NCI-H146 (cell line): ENCODE results near the gene CFAP299.
"Not testable (repeated sequence)": the region's sequence is repeated elsewhere in the genome, so short reads cannot be mapped to it uniquely, and the experiment has no call there.

ENCODE experiments used
- DNase-seq: peaks from one replicate; lab custom pipeline; 2025; lab: John Stamatoyannopoulos, UW

Gene CFAP299

DNA sequence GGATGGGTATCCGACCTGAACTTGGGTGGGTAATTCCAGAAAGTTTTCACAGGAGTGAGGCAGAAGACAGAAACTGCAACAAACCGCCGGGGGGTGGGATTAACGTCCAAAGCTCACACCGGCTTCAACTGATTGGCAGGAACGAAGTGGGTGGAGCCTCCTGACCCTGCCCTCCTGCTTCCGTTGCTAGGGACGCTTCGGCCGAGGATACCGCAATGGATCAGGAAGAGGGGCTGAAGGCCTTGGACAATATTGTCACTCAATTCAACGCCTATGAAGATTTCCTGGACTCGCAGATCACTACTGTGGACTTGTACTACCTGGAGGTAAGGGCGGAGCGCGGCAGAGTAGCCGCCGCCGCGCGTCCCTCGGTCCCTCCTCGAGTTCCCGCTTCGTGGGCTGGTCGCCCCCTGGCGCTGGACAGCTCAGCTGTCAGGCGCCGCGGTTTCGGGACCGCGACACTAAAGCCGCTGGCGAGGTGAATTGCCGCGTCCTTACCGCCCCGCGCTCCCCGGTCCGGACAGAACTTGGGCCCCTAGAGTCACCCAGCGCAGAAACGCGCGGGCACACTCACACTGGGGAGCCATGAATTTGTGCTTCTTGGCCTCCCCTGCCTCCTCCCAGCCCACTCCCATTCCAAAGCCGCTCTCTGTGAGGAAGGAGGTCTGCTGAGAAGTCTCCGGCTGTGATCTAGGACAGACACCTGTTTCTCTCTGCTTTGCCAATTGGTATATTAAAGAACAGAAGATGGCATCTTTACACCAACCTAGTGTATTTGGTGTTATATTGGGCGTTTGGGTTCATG, at the start of gene CFAP299:
CFAP299 (plus strand) TSS at position 177 of the 805 bp plus-strand sequence.
- peak; percentile 92 for DNase-seq

DNA sequence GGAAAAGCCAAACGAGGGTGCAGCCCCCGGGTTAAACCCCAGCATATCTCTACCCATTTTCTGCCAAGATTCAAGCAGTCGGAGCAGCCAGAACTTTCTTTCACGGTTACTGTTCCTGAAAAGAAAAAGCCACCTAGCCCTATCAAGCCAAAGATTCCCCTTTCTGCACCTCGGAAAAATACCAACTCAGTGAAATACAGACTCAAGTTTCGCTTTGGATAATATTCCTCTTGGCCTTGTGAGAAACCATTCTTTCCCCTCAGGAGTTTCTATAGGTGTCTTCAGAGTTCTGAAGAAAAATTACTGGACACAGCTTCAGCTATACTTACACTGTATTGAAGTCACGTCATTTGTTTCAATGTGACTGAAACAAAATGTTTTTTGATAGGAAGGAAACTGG, 49.1 kb upstream of the CFAP299 start:
- no peak for DNase-seq

DNA sequence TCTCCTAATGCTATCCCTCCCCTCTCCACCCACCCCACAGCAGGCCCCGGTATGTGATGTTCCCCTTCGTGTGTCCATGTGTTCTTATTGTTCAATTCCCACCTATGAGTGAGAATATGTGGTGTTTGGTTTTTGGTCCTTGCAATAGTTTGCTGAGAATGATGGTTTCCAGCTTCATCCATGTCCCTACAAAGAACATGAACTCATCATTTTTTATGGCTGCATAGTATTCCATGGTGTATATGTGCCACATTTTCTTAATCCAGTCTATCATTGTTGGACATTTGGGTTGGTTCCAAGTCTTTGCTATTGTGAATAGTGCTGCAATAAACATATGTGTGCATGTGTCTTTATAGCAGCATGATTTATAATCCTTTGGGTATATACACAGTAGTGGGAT, 44.9 kb upstream of the CFAP299 start:
- not testable (repeated sequence) for DNase-seq

DNA sequence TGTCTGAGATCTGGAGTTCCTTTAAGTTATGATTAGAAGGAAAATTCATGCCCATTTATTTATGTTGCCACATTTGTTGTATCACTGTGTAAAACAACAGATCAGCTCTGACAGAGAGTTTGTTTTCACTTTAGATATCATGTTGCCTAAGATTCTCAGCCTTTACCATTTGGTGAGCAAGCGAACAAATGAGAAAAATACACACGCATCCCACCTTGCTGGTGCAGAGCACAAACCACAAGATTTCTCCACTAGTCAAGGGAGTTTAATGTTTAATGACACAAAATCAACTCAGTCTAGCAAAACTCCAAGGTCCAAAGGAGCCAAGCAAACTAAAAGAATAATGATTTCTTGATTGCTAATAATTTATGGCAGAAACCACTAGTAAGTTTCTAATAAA, 41.3 kb upstream of the CFAP299 start:
- no peak for DNase-seq

DNA sequence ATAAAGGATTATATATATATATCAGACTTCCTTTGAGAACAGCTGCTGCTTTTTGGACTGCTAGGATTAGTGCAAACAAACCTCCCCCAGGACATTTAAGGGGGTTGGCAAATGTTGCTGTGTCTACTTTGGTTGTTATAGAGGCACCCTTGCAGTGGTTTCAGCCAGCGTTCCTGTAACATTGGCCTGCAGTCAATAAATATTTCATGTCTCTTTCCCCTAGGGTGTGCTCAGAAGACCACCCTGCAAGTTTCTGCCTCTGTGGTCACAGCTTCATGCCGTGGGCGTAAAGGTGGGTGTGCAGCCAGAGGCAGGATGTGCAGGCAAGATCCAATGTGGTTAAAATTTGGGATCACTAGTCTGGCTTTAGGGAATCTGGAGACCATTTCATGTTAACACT, 40.2 kb upstream of the CFAP299 start:
- peak; percentile 29 for DNase-seq

DNA sequence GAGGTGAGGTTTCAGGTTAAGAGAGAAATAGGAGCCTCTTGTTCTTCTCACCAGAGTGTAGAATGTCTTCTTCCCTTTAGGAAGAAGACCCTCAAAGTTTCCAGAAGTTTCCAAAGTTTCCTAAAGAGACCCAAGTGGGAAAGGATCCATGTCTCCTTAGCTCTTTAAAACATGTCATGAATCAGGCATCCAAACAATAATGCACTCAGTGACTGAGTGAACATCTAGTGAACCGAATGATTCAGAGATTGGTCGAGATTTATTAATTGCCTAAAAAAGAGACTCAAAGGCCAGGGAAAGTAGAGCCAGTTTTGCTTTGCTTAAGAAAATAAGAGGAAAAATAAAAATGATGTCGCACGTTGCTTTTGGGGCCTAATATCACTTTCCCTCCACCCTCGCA, 39.7 kb upstream of the CFAP299 start:
- DNase-seq: no peak

DNA sequence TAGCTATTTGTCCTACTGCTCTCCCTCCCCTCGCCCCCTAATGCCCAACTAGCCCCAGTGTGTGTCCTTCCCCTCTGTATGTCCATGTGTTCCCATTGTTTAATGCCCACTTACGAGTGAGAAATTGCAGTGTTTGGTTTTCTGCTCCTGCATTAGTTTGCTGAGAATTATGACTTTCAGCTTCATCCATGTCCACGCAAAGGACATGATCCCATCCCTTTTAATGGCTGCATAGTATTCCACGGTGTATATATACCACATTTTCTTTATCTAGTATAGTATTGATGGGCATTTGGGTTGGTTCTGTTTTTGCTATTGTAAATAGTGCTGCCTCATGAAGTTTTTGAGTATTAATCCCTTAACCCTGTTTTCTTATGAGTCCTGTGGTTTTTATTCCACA, 33.6 kb upstream of the CFAP299 start:
- DNase-seq: no peak

DNA sequence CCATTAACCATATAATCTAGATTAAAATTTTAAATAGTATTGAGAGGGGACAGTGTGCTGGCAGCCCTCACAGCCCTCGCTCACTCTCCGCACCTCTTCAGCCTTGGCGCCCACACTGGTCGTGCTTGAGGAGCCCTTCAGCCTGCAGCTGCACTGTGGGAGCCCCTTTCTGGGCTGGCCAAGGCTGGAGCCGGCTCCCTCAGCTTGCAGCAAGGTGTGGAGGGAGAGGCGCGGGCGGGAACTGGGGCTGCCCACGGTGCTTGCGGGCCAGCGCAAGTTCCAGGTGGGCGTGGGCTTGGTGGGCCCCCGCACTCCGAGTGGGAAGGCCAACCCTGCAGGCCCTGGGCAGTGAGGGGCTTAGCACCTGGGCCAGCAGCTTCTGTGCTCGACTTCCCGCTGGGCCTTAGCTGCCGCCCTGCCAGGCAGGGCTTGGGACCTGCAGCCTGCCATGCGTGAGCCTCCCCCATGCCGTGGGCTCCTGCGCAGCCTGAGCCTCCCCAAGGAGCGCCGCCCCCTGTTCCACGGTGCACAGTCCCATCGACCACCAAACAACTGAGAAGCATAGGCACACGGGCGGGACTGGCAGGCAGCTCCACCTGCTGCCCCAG, 32.8 kb upstream of the CFAP299 start:
- no peak for DNase-seq

DNA sequence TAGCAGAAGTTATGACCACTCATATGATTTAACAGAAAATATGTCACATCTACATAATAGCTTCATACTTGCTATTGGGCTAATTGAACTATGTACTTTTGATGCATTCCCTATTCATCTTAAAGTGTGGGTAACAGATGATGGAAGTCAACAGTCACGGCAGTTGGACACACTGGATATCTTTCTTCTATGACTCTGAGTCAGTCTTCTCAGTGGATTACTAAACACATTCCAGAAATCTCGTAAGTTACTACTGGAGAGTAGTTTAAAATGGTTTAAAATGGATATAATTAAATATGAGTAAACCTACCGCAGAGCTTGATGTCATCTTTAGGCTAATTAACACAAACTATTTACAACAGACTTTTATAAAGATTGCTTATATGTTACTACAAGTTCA, 30.1 kb upstream of the CFAP299 start:
- no peak for DNase-seq

DNA sequence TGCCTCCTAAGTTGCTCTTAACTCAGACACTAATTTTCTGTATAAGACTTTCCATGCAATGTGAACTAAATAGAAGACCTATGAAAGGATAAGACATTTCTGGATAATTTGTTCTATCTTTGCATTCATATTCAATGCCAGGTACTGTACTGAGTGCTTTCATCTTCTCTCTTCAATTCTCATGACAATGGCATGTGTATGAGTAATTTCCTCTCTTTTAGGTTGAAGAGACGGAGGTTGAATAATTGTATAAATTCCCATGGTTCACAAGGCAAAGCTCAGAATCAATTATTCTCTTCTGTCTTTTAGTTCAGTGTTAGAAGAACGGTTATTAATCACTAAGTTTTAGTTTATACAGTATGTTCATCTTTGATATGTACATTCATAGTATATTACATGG, 29.3 kb upstream of the CFAP299 start:
- no peak for DNase-seq

DNA sequence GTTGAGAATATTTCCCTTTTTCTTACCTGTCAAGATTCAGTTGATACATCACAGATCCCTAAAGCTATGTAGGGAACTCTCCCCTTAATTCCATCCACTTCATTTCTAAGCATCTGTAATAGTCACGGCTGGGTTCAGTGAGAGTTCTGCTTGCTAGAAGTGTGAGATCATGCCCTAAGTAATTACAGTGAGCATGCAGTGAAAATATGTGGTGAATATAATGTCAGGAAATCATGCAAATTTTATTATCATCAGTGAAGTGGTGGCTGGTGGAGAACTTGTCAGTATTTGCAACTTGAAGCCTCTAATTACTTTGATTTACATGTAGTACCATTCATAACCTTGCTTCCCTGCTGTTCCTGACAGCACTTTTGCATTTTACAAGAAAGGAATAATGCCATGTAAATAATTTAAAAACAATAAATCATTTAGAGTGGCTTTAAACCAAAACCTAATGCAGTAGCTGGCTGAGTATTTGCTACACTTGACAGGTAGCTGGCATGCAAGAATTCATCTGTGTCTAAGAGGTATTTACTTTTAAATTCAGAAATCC, 28.3 kb upstream of the CFAP299 start:
- peak; percentile 49 for DNase-seq

DNA sequence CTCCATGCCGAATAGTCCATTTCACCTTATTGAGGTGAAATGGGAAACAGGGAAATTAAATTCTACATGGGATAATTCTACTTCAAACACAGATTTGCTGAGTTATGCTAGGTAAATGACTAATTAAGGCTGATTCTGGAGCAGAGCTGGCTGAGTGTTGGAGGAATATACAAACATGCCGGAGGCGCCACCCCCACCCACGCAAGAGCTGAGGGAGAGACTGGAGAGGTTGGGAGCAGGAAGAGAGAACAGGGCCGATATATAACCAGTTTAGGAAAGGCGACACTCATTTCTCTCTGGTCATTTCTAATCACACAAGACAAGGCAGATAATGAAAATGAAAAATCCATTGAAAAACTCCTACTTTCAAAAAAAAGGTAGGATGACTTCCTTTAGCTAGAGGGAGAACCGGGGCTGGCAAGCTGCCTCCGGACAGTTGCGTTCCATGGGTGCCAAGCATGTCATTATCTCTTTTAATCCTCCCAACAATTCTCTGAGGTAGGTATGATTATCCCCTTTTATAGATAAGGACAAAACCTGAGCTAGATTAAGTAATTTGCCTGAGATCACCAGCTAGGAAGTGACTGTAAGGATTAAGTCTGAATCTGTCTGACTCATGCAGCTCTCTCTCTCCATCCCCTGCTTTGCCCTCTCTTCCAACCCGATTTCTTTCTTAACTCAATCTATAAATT, 27.6 kb upstream of the CFAP299 start:
- peak; percentile 53 for DNase-seq

DNA sequence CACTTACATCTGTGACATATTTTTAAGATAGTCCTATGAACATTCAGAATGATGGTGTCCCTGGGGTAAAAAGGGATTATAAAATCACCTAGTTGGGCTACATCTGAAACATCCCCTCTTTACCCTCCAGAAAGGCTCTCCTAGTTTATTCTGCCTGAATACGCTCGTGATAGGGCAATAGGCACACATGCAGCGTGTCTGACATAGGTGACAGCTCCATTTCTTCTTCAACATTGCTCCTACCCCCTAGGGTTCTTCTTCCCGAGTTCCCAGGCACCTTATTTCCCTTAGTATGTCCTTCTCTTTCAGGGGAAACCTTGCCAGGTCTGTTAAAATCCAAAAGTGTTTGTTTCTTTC, 27.1 kb upstream of the CFAP299 start:
- DNase-seq: no peak

DNA sequence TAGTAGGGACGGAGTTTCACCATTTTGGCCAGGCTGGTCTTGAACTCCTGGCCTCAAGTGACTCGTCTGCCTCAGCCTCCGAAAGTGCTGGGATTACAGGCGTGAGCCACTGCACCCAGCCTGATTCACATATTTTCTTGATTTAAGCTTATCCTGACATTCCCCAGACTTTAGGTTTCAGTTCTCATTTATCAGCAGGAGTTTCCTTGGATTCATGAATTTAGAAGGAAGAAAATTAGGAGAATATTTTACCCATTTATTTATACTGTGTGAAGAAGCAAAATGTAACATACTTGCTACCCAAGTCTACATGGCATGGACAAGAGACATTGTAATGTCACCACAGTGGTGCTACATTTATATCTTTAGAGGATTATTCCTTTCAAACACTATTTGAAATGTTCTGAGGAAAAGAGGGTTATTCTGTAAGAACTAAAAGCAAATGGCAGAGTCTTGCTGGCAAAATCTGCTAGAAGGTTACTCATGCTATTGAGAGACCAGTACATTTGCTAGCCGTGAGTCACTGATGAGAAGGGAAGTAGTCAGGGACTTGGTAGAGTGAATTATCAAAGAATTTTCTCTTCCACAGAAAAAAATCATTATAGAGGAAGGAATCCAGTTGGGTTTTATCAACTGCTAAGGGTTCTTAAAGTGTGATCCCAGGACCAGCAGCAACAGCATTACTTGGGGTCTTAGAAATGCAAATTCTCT, 26.1 kb upstream of the CFAP299 start:
- no peak for DNase-seq

DNA sequence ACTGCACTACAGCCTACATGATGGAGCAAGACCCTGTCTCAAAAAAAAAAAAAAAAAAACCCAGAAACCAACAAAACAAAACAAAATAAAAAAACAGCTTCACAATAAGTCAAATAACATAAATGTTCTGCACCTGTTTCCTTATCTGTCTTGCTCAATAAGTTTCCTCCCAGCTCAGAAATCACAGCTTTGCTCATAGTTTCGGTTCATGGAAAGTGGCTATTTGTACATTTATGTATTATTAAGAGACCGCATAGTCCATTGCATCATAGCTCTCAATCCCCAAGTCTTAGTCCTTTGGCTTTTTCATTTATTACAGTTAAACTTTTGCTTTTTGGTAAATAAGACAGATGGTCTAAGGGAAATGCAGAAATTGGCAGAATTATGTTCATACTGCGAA, 24.4 kb upstream of the CFAP299 start:
- no peak for DNase-seq

DNA sequence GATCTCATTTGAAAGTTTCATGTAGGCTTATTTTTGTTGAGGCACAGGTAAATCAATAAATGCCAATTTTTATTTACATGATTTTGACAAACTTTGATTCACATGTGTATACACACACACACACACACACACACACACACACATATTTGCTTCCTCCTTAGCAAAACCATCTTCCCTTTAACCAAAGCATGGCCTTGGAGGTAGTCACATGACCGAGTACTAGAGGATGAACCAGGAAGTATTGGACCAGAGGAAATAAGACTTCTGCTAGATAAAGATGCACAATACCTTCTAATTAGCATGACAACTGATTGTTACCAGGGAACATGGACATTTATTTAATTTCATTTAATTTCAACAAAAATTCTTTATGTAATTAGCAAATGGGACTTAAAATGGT, 23.4 kb upstream of the CFAP299 start:
- no peak for DNase-seq

DNA sequence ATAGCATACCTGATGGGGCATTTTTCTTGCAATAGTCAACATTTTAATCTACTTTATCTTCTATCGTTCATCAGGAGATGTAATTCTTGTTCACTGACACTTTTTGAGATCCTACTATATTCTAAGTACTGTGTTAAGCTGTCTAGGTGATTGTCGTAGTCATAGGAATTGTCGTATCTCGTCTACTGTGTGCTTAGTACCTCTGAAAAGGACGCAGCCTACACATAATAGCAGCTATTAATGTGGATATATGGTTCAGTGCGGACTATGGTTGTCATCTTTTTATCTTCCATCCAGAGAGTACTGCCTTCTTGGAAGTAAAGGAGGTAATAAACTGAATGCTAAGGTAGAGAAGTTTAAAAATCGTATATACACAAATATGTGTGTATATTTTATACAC, 21.9 kb upstream of the CFAP299 start:
- no peak for DNase-seq

DNA sequence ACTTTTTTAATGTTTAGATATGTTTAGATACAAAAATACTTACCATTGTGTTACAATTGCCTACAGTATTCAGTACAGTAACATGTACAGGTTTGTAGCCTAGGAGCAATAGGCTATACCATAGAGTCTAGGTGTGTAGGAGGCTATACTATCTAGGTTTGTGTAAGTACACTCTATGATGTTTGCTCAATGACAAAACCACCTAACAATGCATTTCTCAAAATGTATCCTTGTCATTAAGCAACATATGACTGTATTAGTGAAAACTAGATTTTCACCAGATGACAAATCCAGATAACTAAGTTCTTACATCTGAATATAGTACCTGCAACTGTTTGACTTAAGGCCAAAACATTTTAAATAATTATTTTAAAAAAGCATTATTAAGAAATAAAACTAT, 19.7 kb upstream of the CFAP299 start:
- DNase-seq: not testable (repeated sequence)

DNA sequence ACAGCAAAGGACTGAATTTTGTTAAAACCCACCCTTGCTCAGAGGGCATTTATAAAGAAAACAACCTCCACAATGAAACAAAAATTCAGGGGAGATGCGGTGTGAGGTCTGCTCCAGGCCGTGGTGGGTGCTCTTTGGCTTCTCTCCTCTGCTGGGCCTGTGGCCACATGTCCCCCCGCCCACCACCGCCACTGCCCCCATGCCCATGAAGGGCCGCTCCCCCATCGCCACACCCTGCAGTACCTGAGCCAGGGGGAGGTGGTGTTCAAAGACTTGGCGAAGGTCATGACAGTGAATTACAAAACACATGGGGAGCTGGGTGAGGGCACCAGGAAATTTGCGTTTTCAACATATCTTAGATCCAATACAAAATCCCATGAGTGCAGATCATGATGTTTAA, 14.2 kb upstream of the CFAP299 start:
- no peak for DNase-seq

DNA sequence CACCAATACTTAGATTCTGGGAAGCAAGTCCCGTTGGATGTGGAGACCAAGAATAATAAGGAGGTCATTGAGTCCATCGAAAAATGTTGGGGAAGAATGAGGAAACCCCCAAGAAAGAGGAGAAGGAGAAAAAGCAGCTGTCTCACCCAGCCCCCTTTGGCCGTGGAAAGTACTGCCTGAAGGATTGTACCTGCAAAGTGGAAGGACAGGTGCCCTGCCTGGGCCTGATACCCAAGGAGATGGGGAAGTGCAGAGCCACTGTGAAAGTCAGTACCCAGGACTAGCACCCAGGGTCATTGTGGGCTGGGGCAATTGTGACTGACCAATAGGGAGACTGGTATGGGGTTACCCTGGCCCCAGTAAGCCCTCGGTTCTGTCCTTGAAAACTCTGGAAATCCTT, 13.8 kb upstream of the CFAP299 start:
- DNase-seq: no peak

DNA sequence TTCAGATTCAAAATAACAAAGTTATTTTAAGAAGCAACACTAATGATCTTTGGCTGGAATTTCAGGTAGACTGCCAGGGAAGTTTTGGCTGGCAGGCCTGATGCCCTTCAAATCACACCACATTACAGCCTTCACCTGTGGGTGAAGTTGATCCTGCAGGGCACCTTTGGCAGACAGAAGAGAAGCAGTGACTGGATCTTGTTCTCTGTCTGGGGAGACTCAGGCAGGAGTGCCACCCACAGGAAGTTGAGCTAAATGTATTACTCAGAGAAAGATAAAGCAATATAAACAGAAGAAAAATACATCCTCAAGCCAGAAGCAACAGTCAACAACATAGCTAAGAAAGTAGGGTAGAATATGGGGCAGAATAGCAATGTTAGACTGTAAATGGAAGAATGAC, 12.8 kb upstream of the CFAP299 start:
- DNase-seq: peak; percentile 46

DNA sequence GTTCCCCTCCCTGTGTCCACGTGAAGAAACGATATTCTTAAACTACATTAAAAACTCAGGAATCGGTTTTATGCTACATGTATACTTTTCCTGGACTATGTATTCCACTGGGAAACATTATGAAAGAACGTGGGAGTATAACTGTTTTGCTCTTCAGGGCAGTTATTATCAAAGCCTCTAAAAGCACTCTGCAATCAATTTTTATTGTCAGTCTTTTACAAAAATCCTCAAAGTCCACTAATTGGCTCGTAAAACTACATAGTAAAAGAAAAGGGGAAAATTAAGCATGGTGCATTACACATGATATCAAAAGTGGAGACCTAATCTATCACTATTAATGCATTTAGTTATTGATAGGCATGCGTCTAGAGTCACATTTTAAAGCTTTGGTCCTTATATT, 11.4 kb upstream of the CFAP299 start:
- no peak for DNase-seq
